ENCODE results near the gene LRMDA. TPM values are rescaled to one million over a fixed set of nuclear protein-coding genes. Genes with fewer than 3 reads are reported as not detected.
A peak's percentile ranks its signal among the peaks of the same experiment; 100 is the strongest.

The LRMDA gene
- total RNA-seq, 1 experiment from 2014 or later = not detected

DNA sequence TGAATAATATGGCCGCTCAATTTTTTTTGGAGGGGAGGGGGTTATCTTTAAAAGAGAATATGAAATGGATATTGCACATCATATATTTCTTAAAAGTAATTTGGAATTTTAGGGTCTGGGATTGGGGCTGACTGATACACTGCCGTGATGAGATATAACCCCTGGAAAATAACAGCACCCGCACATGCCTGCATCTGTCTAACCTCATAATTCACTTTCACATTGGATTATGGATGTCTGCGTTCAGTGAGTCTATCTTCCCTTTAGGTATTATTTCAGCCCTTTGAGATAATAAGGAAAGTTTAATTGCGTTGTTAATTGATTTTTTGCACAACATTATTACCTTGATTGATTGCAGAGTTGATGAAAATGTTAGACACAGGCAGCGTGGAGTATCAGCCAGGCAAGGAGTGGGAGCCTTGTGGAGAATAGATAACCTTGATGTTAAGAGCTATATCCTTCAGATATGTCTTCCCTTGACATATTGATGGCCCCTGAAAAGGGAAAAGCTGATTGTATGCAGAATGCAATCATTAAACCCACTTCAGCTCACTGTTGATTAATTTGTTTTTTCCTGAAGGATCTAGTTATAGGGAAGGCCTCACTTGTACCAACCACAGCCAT, 1111.0 kb downstream of the LRMDA start:
- DNase-seq (ENCODE audit: low spot score) = no peak

DNA sequence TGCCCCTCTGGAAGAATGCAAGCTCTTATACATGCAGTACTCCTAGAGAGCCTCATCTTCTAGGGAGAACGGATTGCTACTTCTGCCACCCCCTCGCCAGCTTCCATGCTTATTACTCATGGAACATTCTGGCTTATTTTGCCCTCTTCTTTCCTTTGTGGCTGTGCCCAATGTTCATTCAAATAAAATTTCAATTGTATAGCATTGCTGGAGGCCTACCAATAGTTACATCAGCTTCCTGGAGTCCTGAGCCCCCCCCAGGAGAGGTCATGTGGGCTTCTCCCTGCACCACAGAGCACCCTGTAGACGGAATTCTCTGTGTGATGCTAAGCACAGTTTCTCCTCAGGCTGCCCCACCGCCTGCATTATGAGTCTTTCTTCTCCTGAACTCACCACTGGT, 1112.2 kb downstream of the LRMDA start:
- no peak for DNase-seq (ENCODE audit: low spot score)

DNA sequence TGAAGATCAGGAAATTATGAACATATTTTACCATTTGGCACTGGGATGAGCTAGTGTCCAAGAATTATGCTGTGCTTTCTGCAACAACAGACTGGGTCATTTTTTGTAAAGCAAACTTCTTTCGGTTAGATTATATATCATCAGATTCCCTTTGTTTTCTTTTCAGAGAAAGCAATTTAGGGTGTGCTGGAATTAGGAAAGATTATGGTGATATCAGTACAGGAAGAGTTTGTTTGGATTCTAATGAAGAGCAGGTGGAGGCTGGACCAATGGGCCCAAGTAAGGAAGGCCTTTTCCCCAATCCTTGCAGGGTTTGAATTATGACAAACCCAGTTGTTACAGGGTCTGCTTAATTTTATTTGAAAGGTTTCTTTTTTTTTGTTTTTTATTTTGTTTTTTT, 1113.4 kb downstream of the LRMDA start:
- no peak for DNase-seq (ENCODE audit: low spot score)

DNA sequence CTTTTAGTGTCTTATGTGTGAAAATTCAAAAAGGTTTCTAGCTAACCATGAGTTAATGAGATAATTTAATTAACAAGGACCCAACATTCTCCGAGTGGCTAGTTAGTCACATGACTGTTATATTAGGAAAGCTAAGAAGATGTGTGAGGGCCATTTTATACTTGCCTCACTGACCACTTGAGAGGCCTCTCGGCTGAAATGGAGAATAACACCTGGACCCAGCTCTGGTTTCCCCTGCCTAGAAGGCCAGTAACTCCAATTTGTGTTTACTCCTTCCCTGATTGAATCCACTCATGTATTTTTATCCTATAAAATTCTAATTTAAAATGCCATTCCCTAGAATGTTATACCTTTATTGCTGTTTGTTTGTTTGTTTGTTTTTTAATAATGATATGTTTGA, 1115.0 kb downstream of the LRMDA start:
- DNase-seq (ENCODE audit: low spot score) = no peak

DNA sequence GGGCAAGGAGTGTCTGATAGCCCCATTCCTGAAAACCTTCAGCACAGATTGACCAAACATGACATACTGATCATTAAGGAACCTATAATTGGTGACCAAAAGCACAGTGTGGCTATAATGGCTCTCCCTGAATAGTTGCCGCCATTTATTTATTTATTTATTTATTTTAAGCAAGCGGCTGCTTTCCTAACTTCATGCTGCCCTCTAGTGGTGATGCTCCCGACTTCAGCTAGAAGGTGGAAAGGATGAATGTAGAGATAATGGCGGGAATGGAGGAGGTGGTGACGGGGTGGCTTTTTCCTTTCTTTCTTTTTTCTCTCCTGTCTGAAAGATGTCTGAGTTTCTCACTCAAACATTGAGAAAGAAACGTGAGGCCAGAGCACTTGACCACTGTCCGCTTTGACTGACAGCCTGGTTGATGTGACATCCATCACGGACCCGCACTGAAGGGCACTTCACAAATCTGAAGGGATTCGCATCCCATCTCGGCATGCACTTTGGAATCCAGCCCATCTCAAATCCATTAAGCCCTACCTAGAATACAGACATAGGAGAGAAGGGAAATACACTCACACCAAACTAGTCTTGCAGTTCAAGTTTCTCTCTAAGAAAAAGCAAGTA, 1116.0 kb downstream of the LRMDA start:
- DNase-seq (ENCODE audit: low spot score) = peak; percentile 78

GRCh38 chr10:76548716-76549115, 1117.3 kb downstream of the LRMDA start:
- no peak for DNase-seq (ENCODE audit: low spot score)

GRCh38 chr10:76549171-76549570, 1117.7 kb downstream of the LRMDA start:
- no peak for DNase-seq (ENCODE audit: low spot score)

DNA sequence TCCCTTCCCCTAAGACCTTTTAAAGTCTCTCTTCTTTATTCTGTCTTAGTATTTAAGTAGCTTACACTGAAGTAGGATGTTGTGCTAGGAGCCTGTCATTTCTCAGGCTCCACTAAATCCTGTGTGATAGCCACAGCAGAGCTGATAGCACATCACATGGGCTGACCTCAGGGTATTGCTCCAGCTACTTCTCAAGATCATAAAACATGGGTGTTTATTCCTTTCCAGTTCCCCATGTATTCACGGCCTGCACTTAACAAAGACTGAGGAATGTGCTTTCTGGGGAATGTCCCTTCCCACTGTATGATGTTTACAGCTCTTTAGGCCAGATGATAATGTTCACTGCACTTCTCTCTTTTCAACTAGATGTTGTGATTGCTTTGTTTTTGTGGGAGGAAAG, 1119.4 kb downstream of the LRMDA start:
- DNase-seq (ENCODE audit: low spot score) = no peak

GRCh38 chr10:76552091-76552873, 1120.9 kb downstream of the LRMDA start:
- no peak for DNase-seq (ENCODE audit: low spot score)

GRCh38 chr10:76553263-76554032, 1122.0 kb downstream of the LRMDA start:
- DNase-seq (ENCODE audit: low spot score) = no peak

DNA sequence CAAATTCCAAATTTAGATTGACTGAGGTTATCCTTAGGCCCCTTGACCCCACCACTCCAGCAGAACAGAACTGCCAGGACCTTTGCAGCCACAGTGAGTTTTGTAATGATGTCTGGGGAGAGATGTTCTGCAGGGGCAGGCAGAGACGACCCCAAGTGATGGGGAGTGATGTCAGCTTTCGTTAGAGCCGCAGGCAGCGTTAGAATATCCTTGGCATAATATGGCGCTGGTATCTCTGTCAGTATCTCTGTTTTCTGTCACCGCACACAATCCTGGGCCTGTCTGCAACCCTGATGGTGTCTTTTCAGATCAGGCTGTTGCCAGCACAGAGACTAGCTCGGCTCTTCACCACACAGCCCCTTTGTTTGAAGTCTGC, 1122.6 kb downstream of the LRMDA start:
- no peak for DNase-seq (ENCODE audit: low spot score)

DNA sequence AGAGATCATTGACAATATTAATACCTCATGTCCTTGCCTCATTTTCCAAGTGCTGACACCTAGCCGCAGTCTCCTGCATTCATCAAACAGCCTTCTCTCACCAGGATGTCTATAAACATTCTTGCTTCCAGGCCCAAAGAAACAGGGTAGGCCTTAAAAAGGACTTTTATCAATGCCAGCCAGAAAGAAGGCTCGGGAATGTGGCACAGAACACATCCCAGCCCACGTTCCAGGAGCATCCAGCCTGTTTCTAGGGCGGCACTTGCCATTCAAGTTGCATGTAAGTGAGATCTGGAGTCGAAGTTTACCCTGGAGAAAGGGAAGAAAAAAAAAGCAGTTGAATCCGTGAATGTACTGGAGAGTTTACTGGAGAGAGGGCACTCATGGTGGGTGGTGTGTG, 1123.1 kb downstream of the LRMDA start:
- no peak for DNase-seq (ENCODE audit: low spot score)

GRCh38 chr10:76555067-76555670, 1123.7 kb downstream of the LRMDA start:
- no peak for DNase-seq (ENCODE audit: low spot score)

DNA sequence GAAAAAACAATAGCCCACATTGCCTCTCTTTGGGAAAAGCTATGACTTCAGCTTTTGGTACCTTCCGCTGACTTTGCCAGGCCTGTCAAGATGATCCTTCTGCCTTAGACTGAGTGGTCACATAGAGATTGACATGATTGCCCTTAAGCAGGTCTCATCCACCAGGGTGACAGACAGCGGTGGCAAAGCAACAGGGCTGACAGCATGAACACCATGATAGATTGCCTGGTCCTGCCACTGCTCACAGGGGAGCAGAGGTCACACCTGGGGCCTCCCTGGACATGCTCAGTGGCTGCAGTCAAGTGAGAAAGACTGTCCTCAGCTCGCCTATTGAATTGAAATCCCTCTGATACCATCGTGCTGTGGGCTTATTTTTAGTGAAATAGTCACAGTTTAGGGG, 1125.9 kb downstream of the LRMDA start:
- DNase-seq (ENCODE audit: low spot score) = no peak

- DNase-seq (ENCODE audit: low spot score) = no peak
Measured at GRCh38 chr10:76558586-76558985, 1127.2 kb downstream of the LRMDA start.

DNA sequence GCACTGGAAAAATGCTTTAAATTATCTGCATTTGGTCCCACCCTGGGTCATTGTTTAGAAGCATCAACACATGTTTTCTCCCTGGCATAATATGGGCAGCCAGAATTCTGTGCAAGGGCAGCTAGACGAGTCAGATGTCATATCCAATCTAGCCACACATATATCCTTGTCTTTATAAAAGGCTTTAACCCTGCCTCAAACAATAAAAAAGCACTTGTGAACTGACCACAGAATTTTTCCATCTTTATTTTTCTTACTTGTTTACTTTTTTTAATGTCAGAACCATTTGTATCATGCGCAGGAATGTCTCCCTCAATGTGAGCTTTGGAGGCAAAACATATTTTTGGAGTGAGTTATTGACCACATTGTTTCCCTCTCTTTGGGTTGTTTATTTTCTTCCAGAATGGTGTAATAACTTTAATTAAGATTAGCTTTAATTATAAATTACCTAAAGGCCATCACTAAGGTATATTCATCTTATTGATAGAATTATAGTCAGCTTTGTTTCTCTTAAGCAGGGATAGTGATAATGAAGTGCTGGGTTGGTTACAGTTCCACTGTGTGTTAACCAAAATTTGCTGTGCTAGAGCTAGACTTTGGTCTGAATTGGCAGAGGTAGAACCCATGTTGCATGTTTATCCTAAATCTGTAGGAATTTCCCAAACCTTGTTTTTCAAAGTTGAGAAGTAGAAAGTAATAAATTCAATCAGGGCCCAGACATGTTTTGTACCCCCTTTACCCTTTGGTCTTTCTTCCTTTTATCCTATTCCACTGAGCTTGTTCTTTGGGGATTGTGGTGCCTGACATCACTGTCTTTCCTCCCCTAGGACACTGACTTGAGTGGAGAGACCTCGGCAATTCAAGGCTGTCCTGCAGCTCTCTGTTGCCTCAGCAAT, 1127.8 kb downstream of the LRMDA start:
- no peak for DNase-seq (ENCODE audit: low spot score)

DNA sequence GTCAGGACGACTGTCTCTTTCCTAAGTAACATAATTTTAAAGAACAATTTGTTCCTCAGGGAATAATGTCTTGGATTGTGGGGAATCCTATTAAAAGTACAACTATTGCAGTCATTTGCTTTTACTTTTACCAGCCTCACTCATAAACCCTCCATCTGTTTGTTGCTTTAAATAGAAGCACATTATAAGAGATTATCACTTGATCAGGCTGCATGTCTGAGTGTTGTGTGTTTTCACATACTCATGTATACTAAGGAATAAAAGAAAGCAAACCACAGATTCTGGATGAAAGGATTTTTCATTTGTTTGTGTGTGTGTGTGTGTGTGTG, 1128.4 kb downstream of the LRMDA start:
- DNase-seq (ENCODE audit: low spot score) = no peak

DNA sequence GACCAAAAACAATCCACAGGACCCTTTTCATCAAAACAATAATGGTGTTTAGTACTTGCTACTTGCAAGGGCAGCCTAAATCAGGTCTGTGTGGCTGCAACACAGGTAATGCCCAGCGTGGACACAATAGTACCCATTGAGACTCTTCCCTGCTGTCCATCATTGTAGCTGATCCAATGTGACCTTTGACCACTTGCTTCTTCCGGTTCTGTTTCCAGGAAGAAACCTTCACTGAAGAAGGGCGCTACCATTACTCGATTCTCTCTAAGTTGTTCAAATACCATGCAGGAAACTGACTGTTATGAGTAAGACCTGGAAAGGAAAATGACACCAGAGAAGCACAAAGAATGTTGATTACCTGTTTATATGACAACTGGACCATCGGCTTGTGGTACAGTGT, 1128.9 kb downstream of the LRMDA start:
- DNase-seq (ENCODE audit: low spot score) = no peak

DNA sequence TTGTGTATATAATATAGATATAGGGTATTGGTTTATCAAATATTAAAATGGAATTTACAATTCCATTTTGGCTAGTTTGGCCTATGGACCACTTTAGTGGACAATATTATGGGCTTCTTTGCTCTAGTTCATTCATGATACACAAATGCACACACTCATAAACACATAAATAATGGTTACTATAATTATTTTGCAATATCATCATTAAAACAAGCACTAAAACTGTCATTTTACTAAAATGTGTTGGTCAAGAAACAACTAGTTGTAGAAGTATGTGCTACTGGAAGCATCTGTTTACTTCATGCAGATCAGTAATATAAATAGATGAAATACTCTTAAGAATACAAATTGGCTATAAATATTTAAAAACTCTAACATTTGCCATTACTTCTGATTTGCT, 1131.9 kb downstream of the LRMDA start:
- no peak for DNase-seq (ENCODE audit: low spot score)

GRCh38 chr10:76572021-76572420, 1140.6 kb downstream of the LRMDA start:
- no peak for DNase-seq (ENCODE audit: low spot score)

All from HT-29 (cell line).